Loucy (cell line): ENCODE data around the gene TRIM25.

ENCODE experiments used
- H2AFZ ChIP-seq: fragments of 200-600 bp; sonication (generic); 2 replicates; pipeline ENCODE4 v1.6.0; 2016; ENCODE audit warnings: antibody characterized with exemption, mild to moderate bottlenecking, low read length, moderate library complexity
- H3F3A ChIP-seq: fragments of 200-600 bp; 2 replicates; pipeline ENCODE4 v1.6.0; 2016; ENCODE audit warnings: antibody characterized with exemption, low read depth, mild to moderate bottlenecking
- H3K27me3 ChIP-seq: fragments of 200-600 bp; sonication (generic); 2 replicates; pipeline ENCODE4 v1.6.1; 2014; ENCODE audit warnings: low read length, mild to moderate bottlenecking; ENCODE audit not compliant: insufficient read depth, poor library complexity, severe bottlenecking
- H3K36me3 ChIP-seq: fragments of 200-600 bp; sonication (generic); 2 replicates; pipeline ENCODE4 v1.6.1; 2016; ENCODE audit warnings: low read length; ENCODE audit not compliant: insufficient read depth
- H3K4me1 ChIP-seq: fragments of 200-600 bp; sonication (generic); 2 replicates; pipeline ENCODE4 v1.5.1; 2014; ENCODE audit warnings: low read length, mild to moderate bottlenecking; ENCODE audit not compliant: insufficient read depth, poor library complexity, severe bottlenecking
- H3K4me2 ChIP-seq: fragments of 200-600 bp; sonication (generic); 2 replicates; pipeline ENCODE4 v1.6.0; 2014; ENCODE audit warnings: antibody characterized with exemption, low read length, low read depth, mild to moderate bottlenecking; ENCODE audit not compliant: poor library complexity, severe bottlenecking
- H3K4me3 ChIP-seq: fragments of 200-600 bp; sonication (generic); 2 replicates; pipeline ENCODE4 v1.5.1; 2014; ENCODE audit warnings: low read length, mild to moderate bottlenecking, mixed read lengths; ENCODE audit not compliant: poor library complexity, severe bottlenecking
- H3K79me2 ChIP-seq: fragments of 200-600 bp; sonication (generic); 2 replicates; pipeline ENCODE4 v1.6.1; 2014; ENCODE audit warnings: low read length; ENCODE audit not compliant: insufficient read depth
- H3K9ac ChIP-seq: fragments of 200-600 bp; sonication (generic); 2 replicates; pipeline ENCODE4 v1.6.0; 2014; ENCODE audit warnings: mild to moderate bottlenecking, low read depth, low read length, moderate library complexity; ENCODE audit not compliant: poor library complexity, severe bottlenecking
- H3K9me2 ChIP-seq: fragments of 200-600 bp; sonication (generic); replicated peaks from 2 replicates; pipeline ENCODE4 v1.6.1; 2016; ENCODE audit warnings: low read depth, low read length, mixed read lengths
- H3K9me3 ChIP-seq: fragments of 200-600 bp; sonication (generic); 2 replicates; pipeline ENCODE4 v1.6.1; 2014; ENCODE audit warnings: mild to moderate bottlenecking, antibody characterized with exemption, low read length, low read depth; ENCODE audit not compliant: insufficient read depth
- H4K20me1 ChIP-seq: fragments of 200-600 bp; sonication (generic); 2 replicates; pipeline ENCODE4 v1.6.0; 2014; ENCODE audit warnings: antibody characterized with exemption, low read length, mild to moderate bottlenecking; ENCODE audit not compliant: insufficient read depth, poor library complexity, severe bottlenecking
- EZH2phosphoT487 ChIP-seq: fragments of 200-600 bp; IDR thresholded peaks from 2 replicates; pipeline ENCODE4 v1.6.1; 2018; ENCODE audit warnings: antibody characterized with exemption, mild to moderate bottlenecking, moderate library complexity, borderline replicate concordance
- TF ChIP-seq, protein P1 (sequence below): fragments of 200-600 bp; sonication (generic); conservative IDR thresholded peaks from 2 replicates; pipeline ENCODE4 v1.5.1; 2014; ENCODE audit warnings: mild to moderate bottlenecking, antibody characterized with exemption, low read length

The TRIM25 gene

DNA sequence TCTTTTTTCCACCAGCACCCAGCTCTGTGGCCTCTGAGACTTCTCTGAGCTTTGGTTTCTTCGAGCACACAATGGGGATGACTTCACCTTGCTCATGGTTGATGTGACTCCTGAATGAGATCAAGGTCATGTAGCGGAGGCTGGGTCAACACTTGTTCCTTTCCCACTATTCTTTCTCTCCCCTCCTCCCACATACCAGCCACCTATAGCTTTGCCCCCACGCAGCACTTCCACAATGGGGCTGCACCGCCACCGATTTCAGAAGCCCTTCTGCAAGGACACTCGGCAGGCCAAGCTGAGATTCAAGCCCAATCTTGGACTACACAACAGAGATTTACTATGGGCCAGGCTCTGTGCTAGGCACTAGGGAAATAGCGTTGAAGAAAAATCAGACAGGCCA is 14.4 kb downstream of the TRIM25 start:
- no peaks in the 10 kb centered on the region for H3K9me3 ChIP-seq
- no peaks in the 10 kb centered on the region for H4K20me1 ChIP-seq
- no peak overlapping the region for H3K9ac ChIP-seq
- peaks cover 16% of the 10 kb centered on the region; the same call in 1 of the 2 replicates for H3K79me2 ChIP-seq
- no peak overlapping the region for H3K4me3 ChIP-seq
- peaks cover 96% of the 10 kb centered on the region for H3K36me3 ChIP-seq
- H3K4me1 ChIP-seq = no peaks in the 10 kb centered on the region
- H3F3A ChIP-seq = no peaks in the 10 kb centered on the region
- H3K27me3 ChIP-seq = no peaks in the 10 kb centered on the region
- H3K9me2 ChIP-seq = no peaks in the 10 kb centered on the region
- H3K4me2 ChIP-seq = no peak overlapping the region
- H2AFZ ChIP-seq = no peak overlapping the region
- no peak for TF ChIP-seq EZH2phosphoT487
- TF ChIP-seq, protein P1, sequence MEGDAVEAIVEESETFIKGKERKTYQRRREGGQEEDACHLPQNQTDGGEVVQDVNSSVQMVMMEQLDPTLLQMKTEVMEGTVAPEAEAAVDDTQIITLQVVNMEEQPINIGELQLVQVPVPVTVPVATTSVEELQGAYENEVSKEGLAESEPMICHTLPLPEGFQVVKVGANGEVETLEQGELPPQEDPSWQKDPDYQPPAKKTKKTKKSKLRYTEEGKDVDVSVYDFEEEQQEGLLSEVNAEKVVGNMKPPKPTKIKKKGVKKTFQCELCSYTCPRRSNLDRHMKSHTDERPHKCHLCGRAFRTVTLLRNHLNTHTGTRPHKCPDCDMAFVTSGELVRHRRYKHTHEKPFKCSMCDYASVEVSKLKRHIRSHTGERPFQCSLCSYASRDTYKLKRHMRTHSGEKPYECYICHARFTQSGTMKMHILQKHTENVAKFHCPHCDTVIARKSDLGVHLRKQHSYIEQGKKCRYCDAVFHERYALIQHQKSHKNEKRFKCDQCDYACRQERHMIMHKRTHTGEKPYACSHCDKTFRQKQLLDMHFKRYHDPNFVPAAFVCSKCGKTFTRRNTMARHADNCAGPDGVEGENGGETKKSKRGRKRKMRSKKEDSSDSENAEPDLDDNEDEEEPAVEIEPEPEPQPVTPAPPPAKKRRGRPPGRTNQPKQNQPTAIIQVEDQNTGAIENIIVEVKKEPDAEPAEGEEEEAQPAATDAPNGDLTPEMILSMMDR = no peak

DNA sequence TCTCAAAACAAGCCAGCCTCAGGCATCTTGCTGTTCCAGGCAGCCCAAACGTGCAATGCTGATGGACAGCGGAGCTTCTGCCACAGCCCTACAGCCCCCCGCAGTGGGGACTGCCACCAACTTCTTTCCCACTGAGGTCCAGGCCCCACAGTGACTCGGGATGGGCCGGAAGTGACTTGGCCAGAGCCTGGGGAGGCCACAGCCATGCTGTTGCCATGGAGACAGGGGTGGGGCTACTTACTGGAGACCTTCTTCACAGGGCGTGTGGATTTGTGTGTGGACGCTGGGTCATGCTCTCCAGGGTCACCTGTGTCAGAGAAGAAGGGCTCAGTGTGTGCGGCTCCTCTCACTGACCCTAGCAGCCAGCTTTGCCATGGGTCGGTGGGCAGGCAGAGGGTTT is 15.0 kb downstream of the TRIM25 start:
- no peaks in the 10 kb centered on the region for H3K27me3 ChIP-seq
- no peaks in the 10 kb centered on the region for H3K9me3 ChIP-seq
- H3K79me2 ChIP-seq = peaks cover 10% of the 10 kb centered on the region; the same call in 1 of the 2 replicates
- H2AFZ ChIP-seq = no peak overlapping the region
- peaks cover 94% of the 10 kb centered on the region for H3K36me3 ChIP-seq
- H3K4me2 ChIP-seq = no peak overlapping the region
- no peaks in the 10 kb centered on the region for H4K20me1 ChIP-seq
- H3K9me2 ChIP-seq = no peaks in the 10 kb centered on the region
- no peak overlapping the region for H3K4me3 ChIP-seq
- no peaks in the 10 kb centered on the region for H3K4me1 ChIP-seq
- TF ChIP-seq, protein P1 = no peak
- H3K9ac ChIP-seq = no peak overlapping the region
- no peaks in the 10 kb centered on the region for H3F3A ChIP-seq

DNA sequence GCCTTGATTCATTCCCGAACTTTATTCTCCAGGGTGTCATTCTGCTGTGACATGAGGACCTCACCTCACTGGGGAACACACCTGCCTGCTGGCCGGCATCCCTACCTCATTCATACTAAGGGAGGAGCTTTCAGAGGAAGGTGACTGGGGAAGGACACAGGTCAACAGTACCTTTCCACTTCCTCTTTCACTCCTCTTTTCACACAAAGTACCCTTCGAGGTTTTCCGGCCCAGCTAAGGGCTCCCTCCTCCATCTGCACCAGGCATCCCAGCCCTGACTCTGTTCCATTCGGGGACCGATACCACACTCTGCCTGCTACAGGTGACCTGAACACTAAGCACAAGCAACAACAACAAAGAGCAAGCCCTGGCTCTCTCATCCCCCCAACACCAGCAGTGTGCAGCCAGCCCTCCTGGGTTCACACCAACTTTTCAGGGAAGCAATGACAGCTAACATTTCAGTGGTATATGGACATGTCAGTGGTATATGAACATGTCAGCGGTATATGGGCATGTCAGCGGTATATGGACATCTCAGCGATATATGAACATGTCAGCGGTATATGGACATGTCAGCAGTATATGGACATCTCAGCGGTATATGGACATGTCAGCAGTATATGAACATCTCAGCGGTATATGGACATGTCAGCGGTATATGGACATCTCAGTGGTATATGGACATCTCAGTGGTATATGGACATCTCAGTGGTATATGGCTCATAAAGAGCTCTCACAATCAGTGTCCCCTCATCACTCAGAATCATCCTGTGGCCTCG is 16.0 kb downstream of the TRIM25 start:
- Histone ChIP-seq H3K36me3 (peaks cover 96% of the 10 kb centered on the region; the same call in 1 of the 2 replicates), H3F3A (no peaks in the 10 kb centered on the region), H3K4me1 (no peaks in the 10 kb centered on the region), H3K9ac (no peak overlapping the region), H4K20me1 (no peaks in the 10 kb centered on the region), H2AFZ (no peak overlapping the region), H3K79me2 (peaks cover 10% of the 10 kb centered on the region; the same call in 1 of the 2 replicates), H3K27me3 (no peaks in the 10 kb centered on the region), H3K9me3 (no peaks in the 10 kb centered on the region), H3K4me3 (no peak overlapping the region), H3K4me2 (no peak overlapping the region), H3K9me2 (no peaks in the 10 kb centered on the region)
- no peak for TF ChIP-seq EZH2phosphoT487
- TF ChIP-seq, protein P1 = no peak
